ENCODE measurements around the gene DHDH. TPM values are rescaled to one million over a fixed set of nuclear protein-coding genes. Genes with fewer than 3 reads are reported as not detected.
"Not testable (repeated sequence)": the region's sequence is repeated elsewhere in the genome, so short reads cannot be mapped to it uniquely, and the experiment has no call there.

DHDH gene
- total RNA-seq, 1 experiment from 2014 or later = 3.3 TPM

GRCh38 chr19:48925240-48925843 lies 8.2 kb upstream of the DHDH start:
- Mint-ChIP-seq H3K9me3 (ENCODE audit: unreplicated experiment) (no peaks in the 10 kb centered on the region), H3K27me3 (ENCODE audit: insufficient read depth, unreplicated experiment) (no peaks in the 10 kb centered on the region), H3K36me3 (ENCODE audit: insufficient read depth, unreplicated experiment) (peaks cover 29% of the 10 kb centered on the region), H3K4me1 (ENCODE audit: low read depth, unreplicated experiment) (no peaks in the 10 kb centered on the region), H3K4me3 (ENCODE audit: unreplicated experiment) (no peak overlapping the region), H3K27ac (ENCODE audit: unreplicated experiment) (no peak overlapping the region)
- no peaks in the 10 kb centered on the region for H3K27me3 ChIP-seq (replicated peaks; ENCODE audit: control insufficient read depth, insufficient read depth, low read length)
- no peak for DNase-seq
- CTCF ChIA-PET = interaction anchor here (0.6 kb wide), 1 partner anchor 272 kb away, joined by 4 read pairs; no protein-coding TSS in a partner anchor
- H3K36me3 ChIP-seq (ENCODE audit: control insufficient read depth, insufficient read depth, low read length) = no peaks in the 10 kb centered on the region; the same call in 1 of the 2 replicates
- intact Hi-C loops (cut with micrococcal nuclease; ENCODE audit: unreplicated experiment) = no loop called here
- H3K9me3 ChIP-seq = no peaks in the 10 kb centered on the region
- no peak overlapping the region for H3K4me3 ChIP-seq (ENCODE audit: low read depth, low read length)
- POLR2A ChIA-PET = interaction anchor here (0.6 to 0.7 kb wide), 2 partner anchors 27 to 40 kb away, joined by 4 read pairs; no protein-coding TSS in a partner anchor
- H3K4me1 ChIP-seq = no peaks in the 10 kb centered on the region
- BruUV-seq (replicated peaks) = no TSS peak
- no peak for TF ChIP-seq CTCF (IDR thresholded peaks at IDR 0.05; ENCODE audit: insufficient read depth in 1 of 2, low read depth in 1 of 2, low read length in 1 of 2, severe bottlenecking in 1 of 2, unreplicated experiment in 1 of 2)

DNA sequence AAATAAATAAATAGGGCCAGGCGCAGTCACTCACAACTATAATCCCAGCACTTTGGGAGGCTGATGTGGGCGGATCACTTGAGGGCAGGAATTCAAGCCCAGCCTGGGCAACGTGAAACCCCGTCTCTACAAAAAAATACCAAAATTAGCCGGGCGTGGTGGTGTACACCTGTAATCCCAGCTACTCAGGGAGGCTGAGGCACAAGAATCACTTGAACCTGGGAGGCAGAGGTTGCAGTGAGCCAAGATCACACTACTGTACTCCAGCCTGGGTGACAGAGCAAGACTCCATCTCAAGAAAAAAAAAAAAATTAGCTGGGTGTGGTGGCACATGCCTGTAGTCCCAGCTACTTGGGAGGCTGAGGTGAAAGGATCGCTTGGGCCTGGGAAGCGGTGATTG lies 7.6 kb upstream of the DHDH start:
- H3K4me3 Mint-ChIP-seq (ENCODE audit: unreplicated experiment); H3K4me1 ChIP-seq; H3K27ac Mint-ChIP-seq (ENCODE audit: unreplicated experiment); DNase-seq; H3K4me3 ChIP-seq (ENCODE audit: low read depth, low read length); BruUV-seq (replicated peaks); H3K4me1 Mint-ChIP-seq (ENCODE audit: low read depth, unreplicated experiment); intact Hi-C loops (cut with micrococcal nuclease; ENCODE audit: unreplicated experiment); H3K9me3 Mint-ChIP-seq (ENCODE audit: unreplicated experiment); H3K36me3 ChIP-seq (ENCODE audit: control insufficient read depth, insufficient read depth, low read length); H3K9me3 ChIP-seq; H3K27me3 ChIP-seq (replicated peaks; ENCODE audit: control insufficient read depth, insufficient read depth, low read length); H3K27me3 Mint-ChIP-seq (ENCODE audit: insufficient read depth, unreplicated experiment): not testable (repeated sequence)
- ChIA-PET CTCF (interaction anchor here (0.6 kb wide), 1 partner anchor 271 kb away, joined by 4 read pairs; no protein-coding TSS in a partner anchor), POLR2A (interaction anchor here (0.6 kb wide), 1 partner anchor 40 kb away, joined by 4 read pairs; no protein-coding TSS in a partner anchor)
- H3K36me3 Mint-ChIP-seq (ENCODE audit: insufficient read depth, unreplicated experiment) = peaks cover 26% of the 10 kb centered on the region

DNA sequence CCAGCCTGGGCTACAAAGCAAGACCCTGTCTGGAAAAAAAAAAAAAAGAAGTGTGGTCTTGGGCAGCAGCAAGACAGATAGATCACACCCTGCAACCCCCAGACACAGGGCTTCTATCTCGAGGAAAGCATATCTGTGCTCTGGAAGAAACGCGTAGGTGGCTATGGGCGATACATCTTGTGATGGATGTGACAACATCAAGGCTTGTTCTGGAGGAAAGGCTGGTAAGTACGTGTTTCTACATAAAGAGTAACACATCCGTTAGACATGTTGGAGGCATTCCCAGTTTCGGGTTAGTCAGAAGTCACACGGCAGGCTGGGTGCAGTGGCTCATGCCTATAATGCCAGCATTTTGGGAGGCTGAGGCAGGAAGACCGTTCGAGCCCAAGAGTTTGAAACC lies 6.6 kb upstream of the DHDH start:
- Mint-ChIP-seq H3K4me3 (ENCODE audit: unreplicated experiment) (no peak overlapping the region), H3K4me1 (ENCODE audit: low read depth, unreplicated experiment) (no peaks in the 10 kb centered on the region), H3K36me3 (ENCODE audit: insufficient read depth, unreplicated experiment) (peaks cover 19% of the 10 kb centered on the region), H3K27me3 (ENCODE audit: insufficient read depth, unreplicated experiment) (no peaks in the 10 kb centered on the region), H3K27ac (ENCODE audit: unreplicated experiment) (peak overlapping the region; percentile 45), H3K9me3 (ENCODE audit: unreplicated experiment) (no peaks in the 10 kb centered on the region)
- Histone ChIP-seq H3K4me3 (ENCODE audit: low read depth, low read length) (no peak overlapping the region), H3K36me3 (ENCODE audit: control insufficient read depth, insufficient read depth, low read length) (no peaks in the 10 kb centered on the region), H3K27me3 (replicated peaks; ENCODE audit: control insufficient read depth, insufficient read depth, low read length) (no peaks in the 10 kb centered on the region), H3K9me3 (no peaks in the 10 kb centered on the region), H3K4me1 (no peaks in the 10 kb centered on the region)
- POLR2A ChIA-PET = no interaction called here
- no TSS peak for BruUV-seq (replicated peaks)
- intact Hi-C loops (cut with micrococcal nuclease; ENCODE audit: unreplicated experiment) = no loop called here
- CTCF ChIA-PET = no interaction called here
- no peak for DNase-seq
- no peak for TF ChIP-seq CTCF (IDR thresholded peaks at IDR 0.05; ENCODE audit: insufficient read depth in 1 of 2, low read depth in 1 of 2, low read length in 1 of 2, severe bottlenecking in 1 of 2, unreplicated experiment in 1 of 2)

GRCh38 chr19:48927692-48928091 lies 5.8 kb upstream of the DHDH start:
- H3K27me3 ChIP-seq (replicated peaks; ENCODE audit: control insufficient read depth, insufficient read depth, low read length); DNase-seq; H3K9me3 ChIP-seq; BruUV-seq (replicated peaks); H3K27me3 Mint-ChIP-seq (ENCODE audit: insufficient read depth, unreplicated experiment); H3K36me3 ChIP-seq (ENCODE audit: control insufficient read depth, insufficient read depth, low read length); intact Hi-C loops (cut with micrococcal nuclease; ENCODE audit: unreplicated experiment); H3K4me1 Mint-ChIP-seq (ENCODE audit: low read depth, unreplicated experiment); CTCF ChIA-PET; H3K4me1 ChIP-seq; H3K27ac Mint-ChIP-seq (ENCODE audit: unreplicated experiment); H3K4me3 ChIP-seq (ENCODE audit: low read depth, low read length); H3K9me3 Mint-ChIP-seq (ENCODE audit: unreplicated experiment); H3K4me3 Mint-ChIP-seq (ENCODE audit: unreplicated experiment): not testable (repeated sequence)
- POLR2A ChIA-PET = interaction anchor here (0.6 kb wide), 2 partner anchors 59 to 132 kb away, joined by 5 to 6 read pairs; no protein-coding TSS in a partner anchor
- H3K36me3 Mint-ChIP-seq (ENCODE audit: insufficient read depth, unreplicated experiment) = peaks cover 14% of the 10 kb centered on the region
